A549 (cell line): ENCODE measurements around the gene FAM180A. TPM values are rescaled to one million over a fixed set of nuclear protein-coding genes. Genes with fewer than 3 reads are reported as not detected.

Experiments used
- ATAC-seq, 2 experiments: fragments of 200-7000 bp in 1 of 2; fragments of >200 bp in 1 of 2; cut with Nextera tagmentation in 1 of 2; cut with Tn5 transposase in 1 of 2; 3 replicates each; pipeline versions ENCODE4 v1.8.0 to v1.9.1; 2018 to 2020; ENCODE audit warnings: mild to moderate bottlenecking in 1 of 2, moderate library complexity in 1 of 2
- CTCF ChIA-PET: fragments of 300-600 bp; sonication (Branson Sonifier 250); formaldehyde crosslinking; extraction: SDS; loops from one replicate; lab custom pipeline; 2021; ENCODE audit warnings: antibody characterized with exemption, inconsistent platforms; lab: Yijun Ruan, JAX
- POLR2A ChIA-PET: fragments of 350-600 bp; formaldehyde crosslinking; extraction: SDS; loops from one replicate; lab custom pipeline; 2021; ENCODE audit warnings: antibody characterized with exemption, inconsistent platforms; lab: Yijun Ruan, JAX
- DNase-seq, 2 experiments: peaks; one replicate each; pipeline versions ENCODE4 v3.0.0 to v3.0.0-alpha.2; 2011 to 2016; ENCODE audit warnings: low read depth in 1 of 2, low spot score in 1 of 2
- FAIRE-seq: peaks from 2 replicates; lab custom pipeline; 2011; peaks lifted over from hg19 to GRCh38; lab: Jason Lieb, UNC
- H3K27ac ChIP-seq, 2 experiments: fragments of >200 bp; sonication (Bioruptor Twin); formaldehyde crosslinking; 3 replicates each; pipeline ENCODE4 v1.5.1; 2016 to 2017
- H3K4me1 ChIP-seq: fragments of >200 bp; sonication (Bioruptor Twin); formaldehyde crosslinking; 3 replicates; pipeline ENCODE4 v1.6.1; 2016
- H3K4me2 ChIP-seq: fragments of >200 bp; sonication (Bioruptor Twin); formaldehyde crosslinking; 3 replicates; pipeline ENCODE4 v1.6.1; 2016
- H3K4me3 ChIP-seq: fragments of >200 bp; sonication (Bioruptor Twin); formaldehyde crosslinking; 3 replicates; pipeline ENCODE4 v1.5.1; 2016
- H3K9me3 ChIP-seq: fragments of >200 bp; sonication (Bioruptor Twin); formaldehyde crosslinking; 3 replicates; pipeline ENCODE4 v1.6.1; 2016
- CBX2 ChIP-seq: fragments of 200-600 bp; sonication (generic); IDR thresholded peaks from 2 replicates; pipeline ENCODE4 v1.6.1; 2016; ENCODE audit warnings: low read depth, mild to moderate bottlenecking, borderline replicate concordance
- CEBPB ChIP-seq, 2 experiments: fragments of >200 bp in 1 of 2; sonication (Bioruptor Twin) in 1 of 2; formaldehyde crosslinking in 1 of 2; IDR thresholded peaks; 2 replicates each; pipeline ENCODE4 v1.6.1; 2012 to 2016
- CHD2 ChIP-seq: fragments of 150-350 bp; IDR thresholded peaks from 2 replicates; pipeline ENCODE4 v1.6.1; 2014; ENCODE audit warnings: low read length; ENCODE audit not compliant: partially characterized antibody
- EHF ChIP-seq: fragments of 250-450 bp; sonication (Bioruptor Pico); IDR thresholded peaks from 2 replicates; pipeline ENCODE4 v1.5.0; 2020; ENCODE audit warnings: mild to moderate bottlenecking
- FOSB ChIP-seq: fragments of 250-450 bp; sonication (Bioruptor Pico); IDR thresholded peaks from 2 replicates; pipeline ENCODE4 v1.5.0; 2020; ENCODE audit warnings: mild to moderate bottlenecking, moderate library complexity
- HOXB13 ChIP-seq: fragments of 250-450 bp; sonication (Bioruptor Pico); IDR thresholded peaks from 2 replicates; pipeline ENCODE4 v1.5.0; 2020; ENCODE audit warnings: low read depth, mild to moderate bottlenecking, moderate library complexity
- JUNB ChIP-seq: fragments of >200 bp; sonication (Bioruptor Twin); formaldehyde crosslinking; IDR thresholded peaks from 2 replicates; pipeline ENCODE4 v1.6.1; 2016
- KDM1A ChIP-seq: fragments of 200-600 bp; sonication (generic); IDR thresholded peaks from 2 replicates; pipeline ENCODE4 v1.6.1; 2016; ENCODE audit warnings: low read depth, mild to moderate bottlenecking
- MAFK ChIP-seq: fragments of 450-650 bp; IDR thresholded peaks from 2 replicates; pipeline ENCODE4 v1.6.1; 2014; ENCODE audit not compliant: partially characterized antibody
- MAZ ChIP-seq: fragments of 150-350 bp; IDR thresholded peaks from 2 replicates; pipeline ENCODE4 v1.6.1; 2014; ENCODE audit warnings: antibody characterized with exemption, low read depth, low read length, borderline replicate concordance
- NR3C1 ChIP-seq: fragments of >200 bp; sonication (Bioruptor Twin); formaldehyde crosslinking; IDR thresholded peaks from 3 replicates; pipeline ENCODE4 v1.6.1; 2017
- RAD21 ChIP-seq, 2 experiments: fragments of >200 bp in 1 of 2; sonication (Bioruptor Twin) in 1 of 2; formaldehyde crosslinking in 1 of 2; IDR thresholded peaks in 1 of 2; conservative IDR thresholded peaks in 1 of 2; 2 replicates in 1 of 2; 3 replicates in 1 of 2; pipeline ENCODE4 v1.6.1; 2012 to 2018; ENCODE audit warnings: inconsistent platforms in 1 of 2
- SMC3 ChIP-seq: fragments of >200 bp; sonication (Bioruptor Twin); formaldehyde crosslinking; IDR thresholded peaks from 3 replicates; pipeline ENCODE4 v1.6.1; 2018; ENCODE audit warnings: inconsistent platforms
- SREBF2 ChIP-seq: fragments of 450-650 bp; IDR thresholded peaks from 2 replicates; pipeline ENCODE4 v1.6.1; 2014; ENCODE audit warnings: mild to moderate bottlenecking, moderate library complexity
- TFCP2L1 ChIP-seq: fragments of 250-450 bp; sonication (Bioruptor Pico); IDR thresholded peaks from 2 replicates; pipeline ENCODE4 v1.5.0; 2021; ENCODE audit warnings: mild to moderate bottlenecking
- TP53 ChIP-seq: fragments of 250-450 bp; sonication (Bioruptor Pico); IDR thresholded peaks from 2 replicates; pipeline ENCODE4 v1.5.0; 2021; ENCODE audit warnings: mild to moderate bottlenecking, moderate library complexity
- ZFP36 ChIP-seq: fragments of 450-650 bp; IDR thresholded peaks from 2 replicates; pipeline ENCODE4 v1.6.1; 2014; ENCODE audit warnings: borderline replicate concordance; ENCODE audit not compliant: partially characterized antibody
- ZSCAN20 ChIP-seq: fragments of 250-450 bp; sonication (Bioruptor Pico); IDR thresholded peaks from 2 replicates; pipeline ENCODE4 v1.8.0; 2022; ENCODE audit warnings: mild to moderate bottlenecking, moderate library complexity
- WGBS: methylation state at CpG from one replicate; pipeline ENCODE4 v1.1.6; 2017; ENCODE audit errors: missing lambda C conversion rate; 5-methylcytosine and 5-hydroxymethylcytosine counted together
- polyA plus RNA-seq, 4 experiments: library from polyadenylated mRNA; depleted of rRNA in 3 of 4; stranded (reverse); fragments of >200 nt; fragmentation: RNase III in 1 of 4; extraction: RNeasy Plus Mini Kit Qiagen cat#74134 plus additional on column Dnase treatment in 1 of 4; gene quantifications; 2 replicates in 3 of 4; 3 replicates in 1 of 4; pipeline ENCODE4 v1.2.3, GENCODE V29; 2011 to 2017
- TF ChIP-seq, protein P1 (sequence below): IDR thresholded peaks from 2 replicates; pipeline ENCODE4 v1.6.1; 2012
- TF ChIP-seq, protein P2 (sequence below): IDR thresholded peaks from 2 replicates; pipeline ENCODE4 v1.6.1; 2012; ENCODE audit warnings: low read depth, borderline replicate concordance
- TF ChIP-seq, protein P3 (sequence below): fragments of >200 bp; sonication (Bioruptor Twin); formaldehyde crosslinking; IDR thresholded peaks from 2 replicates; pipeline ENCODE4 v1.6.1; 2016
- TF ChIP-seq, protein P4 (sequence below): fragments of >200 bp; sonication (Bioruptor Twin); formaldehyde crosslinking; IDR thresholded peaks from 3 replicates; pipeline ENCODE4 v1.5.1; 2016
- TF ChIP-seq, protein P5 (sequence below): fragments of 150-350 bp; IDR thresholded peaks from 2 replicates; pipeline ENCODE4 v1.6.1; 2014; ENCODE audit warnings: low read depth, mild to moderate bottlenecking, low read length
- TF ChIP-seq, protein P6 (sequence below): fragments of 450-650 bp; IDR thresholded peaks from 2 replicates; pipeline ENCODE4 v1.6.1; 2014; ENCODE audit warnings: antibody characterized with exemption

The FAM180A gene
- polyA plus RNA-seq, 2 of the 4 experiments (the other 2 are of a cell fraction): not detected

DNA sequence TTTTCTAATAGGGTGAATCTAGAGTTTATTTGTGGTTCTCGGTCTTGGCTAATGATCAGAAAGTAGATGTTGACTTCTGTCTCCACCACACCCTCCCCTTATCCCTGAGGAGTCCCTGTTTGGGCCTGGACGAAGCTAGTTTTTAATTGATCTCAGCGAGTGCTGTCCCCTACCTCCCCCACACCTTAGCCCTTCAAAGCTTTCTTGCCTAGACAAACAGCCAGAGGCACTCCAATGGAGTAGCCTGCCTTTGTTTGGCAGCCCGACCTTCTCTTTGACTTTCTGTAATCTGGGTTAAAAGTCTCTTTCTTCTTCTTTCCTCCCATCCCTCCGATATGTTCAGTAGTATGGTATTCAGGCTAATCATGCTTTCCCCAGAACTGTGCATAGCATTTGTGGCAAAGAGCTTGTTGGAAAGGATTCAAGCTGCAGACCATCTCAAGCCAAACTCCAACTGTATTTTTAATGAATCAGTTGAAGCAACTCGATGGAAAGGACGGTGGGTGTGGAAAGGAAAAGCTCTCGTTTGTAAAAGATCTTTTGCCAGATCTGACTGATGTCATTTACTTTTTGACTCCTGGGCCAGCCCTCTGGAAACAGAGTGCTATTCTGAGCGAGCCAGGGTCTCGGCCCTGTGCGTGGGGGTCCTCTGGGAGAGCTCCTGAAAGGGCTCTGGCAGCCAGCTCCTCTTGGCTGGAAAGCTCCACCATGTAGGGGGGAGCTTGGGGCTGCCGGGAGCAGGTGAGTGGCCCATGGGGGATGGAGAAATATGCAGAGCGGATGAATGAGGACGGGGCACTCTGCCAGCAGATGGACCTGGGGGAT is 4.5 kb downstream of the FAM180A start:
- no peak overlapping the region for H3K4me3 ChIP-seq
- ATAC-seq: no peak
- peaks cover 11% of the 10 kb centered on the region; the same call in 2 of the 3 replicates for H3K4me1 ChIP-seq
- H3K9me3 ChIP-seq: no peaks in the 10 kb centered on the region
- H3K4me2 ChIP-seq: no peak overlapping the region
- H3K27ac ChIP-seq: no peak overlapping the region
- CTCF ChIA-PET: interaction anchor here (0.6 to 1.1 kb wide), 2 partner anchors 34 to 468 kb away, joined by 3 to 4 read pairs; no protein-coding TSS in a partner anchor
- no peak for FAIRE-seq
- WGBS: 59% methylated on average over 14 of the region's 14 CpGs
- DNase-seq: no peak
- POLR2A ChIA-PET: no interaction called here
- TF ChIP-seq, protein P1, sequence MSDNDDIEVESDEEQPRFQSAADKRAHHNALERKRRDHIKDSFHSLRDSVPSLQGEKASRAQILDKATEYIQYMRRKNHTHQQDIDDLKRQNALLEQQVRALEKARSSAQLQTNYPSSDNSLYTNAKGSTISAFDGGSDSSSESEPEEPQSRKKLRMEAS: no peak
- no peak for TF ChIP-seq JUNB
- TF ChIP-seq CBX2: no peak
- TF ChIP-seq CEBPB (IDR thresholded peaks at IDR 0.05): no peak
- no peak for TF ChIP-seq KDM1A
- no peak for TF ChIP-seq EHF
- TF ChIP-seq, all 56 proteins: peak for 0

DNA sequence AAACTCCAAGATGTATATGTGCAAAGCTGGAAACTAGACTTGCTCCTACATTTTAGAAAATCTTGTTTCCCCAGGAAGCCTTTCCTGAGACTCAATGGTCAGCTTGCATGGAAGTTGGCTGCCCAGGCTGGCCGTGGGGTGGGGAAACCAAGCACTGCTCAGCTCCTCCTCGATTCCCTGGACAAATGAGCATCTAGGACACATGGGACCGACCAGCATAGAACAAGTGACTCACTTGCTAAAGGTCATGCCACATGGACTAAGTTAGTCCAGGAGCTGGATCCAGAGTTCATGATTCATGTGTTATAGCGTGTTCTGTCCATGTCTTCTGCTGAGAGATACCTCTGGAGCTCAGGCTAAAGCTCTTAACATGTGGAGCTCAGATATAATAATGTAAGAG is 6.2 kb downstream of the FAM180A start:
- Histone ChIP-seq H3K4me3 (no peak overlapping the region), H3K27ac (no peak overlapping the region), H3K4me2 (no peak overlapping the region), H3K4me1 (peaks cover 11% of the 10 kb centered on the region; the same call in 2 of the 3 replicates), H3K9me3 (no peaks in the 10 kb centered on the region)
- 25% methylated on average over 4 of the region's 4 CpGs for WGBS
- ChIA-PET CTCF (no interaction called here), POLR2A (no interaction called here)
- FAIRE-seq: no peak
- no peak for DNase-seq
- no peak for TF ChIP-seq RAD21 (conservative IDR thresholded peaks at IDR 0.05 in 1 of 2, IDR thresholded peaks at IDR 0.05 in 1 of 2)
- TF ChIP-seq FOSB (CRISPR knock-in tag): no peak
- no peak for TF ChIP-seq SMC3
- TF ChIP-seq ZFP36: no peak
- no peak for TF ChIP-seq TP53 (CRISPR knock-in tag)
- TF ChIP-seq, protein P2, sequence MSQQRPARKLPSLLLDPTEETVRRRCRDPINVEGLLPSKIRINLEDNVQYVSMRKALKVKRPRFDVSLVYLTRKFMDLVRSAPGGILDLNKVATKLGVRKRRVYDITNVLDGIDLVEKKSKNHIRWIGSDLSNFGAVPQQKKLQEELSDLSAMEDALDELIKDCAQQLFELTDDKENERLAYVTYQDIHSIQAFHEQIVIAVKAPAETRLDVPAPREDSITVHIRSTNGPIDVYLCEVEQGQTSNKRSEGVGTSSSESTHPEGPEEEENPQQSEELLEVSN: no peak
- TF ChIP-seq KDM1A: no peak
- TF ChIP-seq NR3C1: no peak
- TF ChIP-seq MAZ: no peak
- no peak for TF ChIP-seq TFCP2L1
- ATAC-seq: no peak; a peak in 1 of 6 replicates

DNA sequence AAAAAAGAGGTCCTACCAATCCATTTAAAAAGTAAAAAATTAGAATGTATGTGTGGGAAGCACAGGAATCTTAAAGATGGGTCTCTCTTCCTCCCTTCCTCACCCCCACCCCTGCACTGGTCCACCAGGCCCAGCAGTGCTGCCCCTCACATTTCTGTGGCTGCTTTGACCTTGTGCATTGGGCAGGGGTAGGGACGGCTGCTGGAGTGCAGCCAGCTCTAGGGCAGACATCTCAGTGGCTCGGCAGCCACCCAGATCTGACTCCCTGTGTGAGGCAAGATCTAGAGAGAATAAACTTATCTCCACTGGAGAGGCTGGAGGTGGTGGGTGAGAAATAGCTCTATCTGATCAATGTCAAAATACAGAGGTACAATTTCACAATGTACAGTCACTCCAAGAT is 6.7 kb downstream of the FAM180A start:
- CTCF ChIA-PET: interaction anchor here (0.6 kb wide), 1 partner anchor 19 kb away, joined by 4 read pairs; no protein-coding TSS in a partner anchor
- no peak for FAIRE-seq

More for the DNA sequence above, 6.7 kb downstream of the FAM180A start:
- WGBS: 14% methylated on average over 2 of the region's 2 CpGs
- POLR2A ChIA-PET: no interaction called here
- ATAC-seq (no peak), DNase-seq (no peak)
- Histone ChIP-seq H3K27ac (no peak overlapping the region), H3K9me3 (no peaks in the 10 kb centered on the region), H3K4me1 (peaks cover 11% of the 10 kb centered on the region; the same call in 2 of the 3 replicates), H3K4me3 (no peak overlapping the region)
- TF ChIP-seq, protein P3, sequence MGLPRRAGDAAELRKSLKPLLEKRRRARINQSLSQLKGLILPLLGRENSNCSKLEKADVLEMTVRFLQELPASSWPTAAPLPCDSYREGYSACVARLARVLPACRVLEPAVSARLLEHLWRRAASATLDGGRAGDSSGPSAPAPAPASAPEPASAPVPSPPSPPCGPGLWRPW: no peak
- TF ChIP-seq, protein P4, sequence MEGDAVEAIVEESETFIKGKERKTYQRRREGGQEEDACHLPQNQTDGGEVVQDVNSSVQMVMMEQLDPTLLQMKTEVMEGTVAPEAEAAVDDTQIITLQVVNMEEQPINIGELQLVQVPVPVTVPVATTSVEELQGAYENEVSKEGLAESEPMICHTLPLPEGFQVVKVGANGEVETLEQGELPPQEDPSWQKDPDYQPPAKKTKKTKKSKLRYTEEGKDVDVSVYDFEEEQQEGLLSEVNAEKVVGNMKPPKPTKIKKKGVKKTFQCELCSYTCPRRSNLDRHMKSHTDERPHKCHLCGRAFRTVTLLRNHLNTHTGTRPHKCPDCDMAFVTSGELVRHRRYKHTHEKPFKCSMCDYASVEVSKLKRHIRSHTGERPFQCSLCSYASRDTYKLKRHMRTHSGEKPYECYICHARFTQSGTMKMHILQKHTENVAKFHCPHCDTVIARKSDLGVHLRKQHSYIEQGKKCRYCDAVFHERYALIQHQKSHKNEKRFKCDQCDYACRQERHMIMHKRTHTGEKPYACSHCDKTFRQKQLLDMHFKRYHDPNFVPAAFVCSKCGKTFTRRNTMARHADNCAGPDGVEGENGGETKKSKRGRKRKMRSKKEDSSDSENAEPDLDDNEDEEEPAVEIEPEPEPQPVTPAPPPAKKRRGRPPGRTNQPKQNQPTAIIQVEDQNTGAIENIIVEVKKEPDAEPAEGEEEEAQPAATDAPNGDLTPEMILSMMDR: no peak
- no peak for TF ChIP-seq KDM1A
- no peak for TF ChIP-seq HOXB13
- TF ChIP-seq SMC3: no peak
- no peak for TF ChIP-seq MAFK
- no peak for TF ChIP-seq CHD2
- TF ChIP-seq, protein P5, sequence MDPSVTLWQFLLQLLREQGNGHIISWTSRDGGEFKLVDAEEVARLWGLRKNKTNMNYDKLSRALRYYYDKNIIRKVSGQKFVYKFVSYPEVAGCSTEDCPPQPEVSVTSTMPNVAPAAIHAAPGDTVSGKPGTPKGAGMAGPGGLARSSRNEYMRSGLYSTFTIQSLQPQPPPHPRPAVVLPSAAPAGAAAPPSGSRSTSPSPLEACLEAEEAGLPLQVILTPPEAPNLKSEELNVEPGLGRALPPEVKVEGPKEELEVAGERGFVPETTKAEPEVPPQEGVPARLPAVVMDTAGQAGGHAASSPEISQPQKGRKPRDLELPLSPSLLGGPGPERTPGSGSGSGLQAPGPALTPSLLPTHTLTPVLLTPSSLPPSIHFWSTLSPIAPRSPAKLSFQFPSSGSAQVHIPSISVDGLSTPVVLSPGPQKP: no peak
- TF ChIP-seq ZSCAN20 (CRISPR knock-in tag): no peak
- no peak for TF ChIP-seq SREBF2
- TF ChIP-seq, protein P6, sequence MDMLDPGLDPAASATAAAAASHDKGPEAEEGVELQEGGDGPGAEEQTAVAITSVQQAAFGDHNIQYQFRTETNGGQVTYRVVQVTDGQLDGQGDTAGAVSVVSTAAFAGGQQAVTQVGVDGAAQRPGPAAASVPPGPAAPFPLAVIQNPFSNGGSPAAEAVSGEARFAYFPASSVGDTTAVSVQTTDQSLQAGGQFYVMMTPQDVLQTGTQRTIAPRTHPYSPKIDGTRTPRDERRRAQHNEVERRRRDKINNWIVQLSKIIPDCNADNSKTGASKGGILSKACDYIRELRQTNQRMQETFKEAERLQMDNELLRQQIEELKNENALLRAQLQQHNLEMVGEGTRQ: no peak
- TF ChIP-seq, all 56 proteins: peak for 0
- no peak overlapping the region for H3K4me2 ChIP-seq
